ENCODE data around the gene CTBP1. TPM values are rescaled to one million over a fixed set of nuclear protein-coding genes. Genes with fewer than 3 reads are reported as not detected.

The CTBP1 gene
- total and polyA plus RNA-seq, 4 donors = 98.8 to 232 (median 168) TPM

DNA sequence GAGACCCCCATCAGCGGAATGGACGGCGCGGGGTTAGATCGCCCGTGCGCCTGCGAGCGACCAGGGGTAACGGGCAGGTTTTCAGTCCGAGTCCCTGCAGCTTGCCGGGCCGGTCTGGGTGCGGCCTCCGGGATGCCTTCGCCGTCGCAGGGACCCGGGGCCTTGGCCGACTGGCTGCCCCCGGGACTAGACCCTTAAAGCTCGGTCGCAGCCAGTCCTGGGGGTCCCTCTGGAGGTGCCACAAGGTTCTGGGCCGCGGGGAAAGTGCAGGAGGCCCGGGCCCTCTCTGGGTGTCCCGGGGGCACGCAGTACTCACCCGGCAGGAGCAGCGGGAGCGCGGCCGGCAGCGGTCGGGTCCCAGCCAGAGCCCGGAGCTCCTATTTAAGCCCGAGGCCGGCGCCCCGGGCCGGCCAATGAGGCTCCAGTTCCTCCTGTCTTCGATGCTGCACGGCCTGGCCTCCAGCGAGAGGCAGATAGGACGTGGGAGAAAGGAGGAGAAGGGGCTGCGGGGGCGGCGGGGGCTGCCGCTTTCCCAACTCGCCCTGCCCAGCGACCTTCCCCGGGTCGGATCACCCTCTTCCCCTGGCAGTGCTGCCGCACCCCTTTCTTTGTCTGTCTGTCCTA lies 76.6 kb downstream of the CTBP1 start, which contains the start of gene SPON2:
Gene SPON2, minus strand, starts transcription at position 356 of the 624 bp plus-strand sequence.
- H3K4me1 ChIP-seq (ENCODE audit: control insufficient read depth, insufficient read depth, low read length) = peaks cover 49% of the 10 kb centered on the region
- peaks cover 6% of the 10 kb centered on the region for H3K36me3 ChIP-seq (ENCODE audit: control insufficient read depth, insufficient read depth, low read length)
- DNase-seq (ENCODE audit: low read depth in 4 of 6, low spot score in 6 of 6) = peak in 1 of 6 donors; percentile 35
- WGBS (ENCODE audit: insufficient coverage) = 1% methylated on average over 47 of the region's 54 CpGs
- no peaks in the 10 kb centered on the region for H3K9me3 ChIP-seq (ENCODE audit: control insufficient read depth, insufficient read depth, low read length)
- H3K4me3 ChIP-seq (ENCODE audit: low read depth, low read length) = peak within 1 kb of the TSS; percentile 30
- peaks cover 48% of the 10 kb centered on the region for H3K27me3 ChIP-seq (ENCODE audit: control insufficient read depth, insufficient read depth, low read length)
- H3K27ac ChIP-seq (ENCODE audit: low read depth, low read length) = peak within 1 kb of the TSS; percentile 52

DNA sequence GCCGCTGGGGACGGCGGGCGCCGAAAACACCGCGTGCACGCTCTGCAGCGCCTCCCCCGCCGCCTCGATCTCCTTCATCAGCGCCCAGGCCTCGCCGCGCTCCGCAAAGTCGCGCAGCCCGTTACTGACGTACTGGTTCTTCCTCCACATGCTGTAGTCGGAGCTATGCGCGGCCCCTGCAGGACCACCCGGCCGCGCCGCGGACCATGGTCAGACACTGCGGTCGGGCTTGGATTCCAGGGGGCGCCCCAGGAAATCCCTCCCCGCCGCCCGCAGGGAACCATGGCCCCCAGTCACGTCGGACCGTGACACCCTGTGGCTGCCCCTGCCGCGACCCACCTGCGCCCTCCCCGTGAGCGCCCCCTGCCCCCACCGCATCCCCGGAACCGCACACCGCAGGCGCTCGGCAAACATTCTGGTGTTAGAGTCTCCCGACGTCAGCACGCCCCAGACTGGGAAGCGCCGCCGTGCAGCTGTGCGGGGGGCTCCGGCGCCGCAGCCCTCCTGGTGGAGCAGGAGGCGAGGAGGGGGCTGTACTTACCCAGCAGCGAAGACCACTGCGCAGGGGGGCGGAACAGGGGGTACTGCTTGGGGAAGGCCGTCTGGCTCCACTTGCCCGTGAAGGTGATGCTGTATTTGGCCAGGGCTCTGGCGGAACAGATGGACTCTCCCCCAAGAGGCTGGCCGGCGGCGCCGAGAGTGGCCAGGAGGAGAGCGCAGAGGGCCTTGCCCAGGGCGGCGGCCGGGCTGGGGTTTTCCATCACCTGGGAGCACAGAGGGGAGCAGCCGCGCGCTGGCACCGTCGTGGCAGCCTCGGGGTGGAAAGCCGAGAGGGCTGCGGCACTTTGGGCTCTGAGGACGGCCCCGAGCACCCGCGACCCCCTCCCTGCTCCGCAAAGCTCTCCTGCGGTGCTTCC lies 77.4 kb downstream of the CTBP1 start:
- Histone ChIP-seq H3K36me3 (ENCODE audit: control insufficient read depth, insufficient read depth, low read length) (peaks cover 6% of the 10 kb centered on the region), H3K9me3 (ENCODE audit: control insufficient read depth, insufficient read depth, low read length) (no peaks in the 10 kb centered on the region), H3K4me1 (ENCODE audit: control insufficient read depth, insufficient read depth, low read length) (peaks cover 57% of the 10 kb centered on the region), H3K27ac (ENCODE audit: low read depth, low read length) (no peak overlapping the region), H3K4me3 (ENCODE audit: low read depth, low read length) (peak overlapping the region; percentile 30), H3K27me3 (ENCODE audit: control insufficient read depth, insufficient read depth, low read length) (peaks cover 49% of the 10 kb centered on the region)
- under 1% methylated on average over 88 of the region's 88 CpGs for WGBS (ENCODE audit: insufficient coverage)
- DNase-seq (ENCODE audit: low read depth in 4 of 6, low spot score in 6 of 6) = peak in 2 of 6 donors; percentile 61 to 68

DNA sequence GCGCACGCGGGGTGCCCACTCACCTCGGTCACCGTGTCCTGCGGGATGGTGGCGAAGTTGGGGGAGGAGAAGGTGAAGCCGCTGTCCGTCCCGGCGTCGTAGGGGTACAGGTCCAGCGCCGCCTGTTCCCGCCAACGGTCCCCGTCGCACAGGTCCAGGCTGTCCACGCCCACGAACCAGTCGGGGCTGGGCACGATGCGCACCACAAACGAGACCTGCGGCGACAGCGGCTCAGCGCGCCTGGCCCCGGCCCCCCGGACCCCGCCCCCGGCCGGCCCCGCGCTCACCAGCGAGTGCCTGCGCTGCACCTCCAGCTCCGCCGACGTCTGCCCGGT lies 78.0 kb downstream of the CTBP1 start:
- peaks cover 6% of the 10 kb centered on the region for H3K36me3 ChIP-seq (ENCODE audit: control insufficient read depth, insufficient read depth, low read length)
- no peaks in the 10 kb centered on the region for H3K9me3 ChIP-seq (ENCODE audit: control insufficient read depth, insufficient read depth, low read length)
- H3K27me3 ChIP-seq (ENCODE audit: control insufficient read depth, insufficient read depth, low read length) = peaks cover 49% of the 10 kb centered on the region
- H3K4me1 ChIP-seq (ENCODE audit: control insufficient read depth, insufficient read depth, low read length) = peaks cover 59% of the 10 kb centered on the region
- 10% methylated on average over 42 of the region's 42 CpGs for WGBS (ENCODE audit: insufficient coverage)
- H3K4me3 ChIP-seq (ENCODE audit: low read depth, low read length) = no peak overlapping the region
- no peak overlapping the region for H3K27ac ChIP-seq (ENCODE audit: low read depth, low read length)
- no peak for DNase-seq (ENCODE audit: low read depth in 4 of 6, low spot score in 6 of 6)

DNA sequence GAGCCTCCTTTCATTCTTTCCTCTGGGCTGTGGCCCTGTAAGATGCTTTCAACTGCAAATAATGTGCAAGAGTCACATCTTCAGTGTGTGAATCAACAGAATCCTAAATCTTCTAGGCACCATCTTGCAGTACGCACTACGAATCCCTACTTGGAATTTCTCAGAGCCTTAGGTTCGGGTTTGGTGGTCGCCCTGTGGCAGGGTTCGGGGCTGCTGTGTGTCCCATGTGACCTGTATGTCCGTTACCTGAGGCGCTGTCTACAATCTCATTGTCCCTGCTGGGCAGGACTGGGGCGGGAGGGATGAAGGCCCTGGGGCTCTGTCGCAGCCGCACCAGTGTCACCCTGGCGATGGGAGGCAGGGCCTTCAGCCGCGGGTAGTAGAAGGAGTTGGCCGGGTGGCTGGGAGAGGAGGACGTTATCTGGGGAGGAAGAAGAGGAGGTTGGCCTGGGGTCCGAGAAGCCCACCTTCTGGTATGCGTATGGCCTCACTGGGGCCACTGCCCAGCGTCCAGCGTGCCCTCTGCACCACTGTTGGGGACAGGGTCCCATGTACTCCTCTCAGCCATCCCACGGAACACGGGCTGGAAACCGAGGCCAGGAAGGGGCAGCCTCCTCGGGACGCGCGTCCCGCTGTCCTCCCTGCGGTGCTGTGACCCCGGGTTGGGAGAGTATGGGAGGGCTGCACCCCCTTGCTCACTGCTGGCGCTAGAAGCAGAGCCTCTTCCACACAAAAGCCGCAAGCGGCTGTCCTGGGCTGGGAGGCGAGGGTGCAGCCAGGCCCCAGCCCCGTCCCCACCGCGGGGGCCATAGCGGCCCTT lies 78.6 kb downstream of the CTBP1 start:
- peaks cover 59% of the 10 kb centered on the region for H3K4me1 ChIP-seq (ENCODE audit: control insufficient read depth, insufficient read depth, low read length)
- no peak overlapping the region for H3K4me3 ChIP-seq (ENCODE audit: low read depth, low read length)
- no peak for DNase-seq (ENCODE audit: low read depth in 4 of 6, low spot score in 6 of 6)
- no peak overlapping the region for H3K27ac ChIP-seq (ENCODE audit: low read depth, low read length)
- peaks cover 6% of the 10 kb centered on the region for H3K36me3 ChIP-seq (ENCODE audit: control insufficient read depth, insufficient read depth, low read length)
- peaks cover 49% of the 10 kb centered on the region for H3K27me3 ChIP-seq (ENCODE audit: control insufficient read depth, insufficient read depth, low read length)
- WGBS (ENCODE audit: insufficient coverage) = 58% methylated on average over 35 of the region's 37 CpGs
- H3K9me3 ChIP-seq (ENCODE audit: control insufficient read depth, insufficient read depth, low read length) = no peaks in the 10 kb centered on the region

DNA sequence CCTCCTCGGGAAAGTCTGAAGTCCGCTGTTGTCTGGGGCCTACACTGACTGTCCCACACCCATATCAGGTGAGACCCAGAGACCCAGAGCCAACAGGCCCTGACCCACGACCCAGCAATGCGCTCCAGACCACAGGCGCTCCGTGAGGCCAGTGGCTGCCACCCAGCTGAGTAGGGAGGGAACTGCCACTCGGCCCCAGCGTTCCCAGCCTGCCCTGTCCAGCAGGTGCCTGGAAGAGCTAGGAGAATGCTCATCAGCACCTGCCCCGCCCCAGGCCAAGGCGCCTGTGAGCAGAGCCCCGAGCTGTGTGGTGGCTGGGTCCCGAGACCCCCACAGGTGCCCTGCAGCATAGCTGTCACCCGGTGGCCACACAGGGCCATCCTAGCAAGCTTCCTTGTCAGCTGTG lies 79.2 kb downstream of the CTBP1 start:
- WGBS (ENCODE audit: insufficient coverage) = 84% methylated on average over 13 of the region's 13 CpGs
- H3K4me3 ChIP-seq (ENCODE audit: low read depth, low read length) = no peak overlapping the region
- H3K4me1 ChIP-seq (ENCODE audit: control insufficient read depth, insufficient read depth, low read length) = peaks cover 59% of the 10 kb centered on the region
- no peak for DNase-seq (ENCODE audit: low read depth in 4 of 6, low spot score in 6 of 6)
- peaks cover 6% of the 10 kb centered on the region for H3K36me3 ChIP-seq (ENCODE audit: control insufficient read depth, insufficient read depth, low read length)
- no peaks in the 10 kb centered on the region for H3K9me3 ChIP-seq (ENCODE audit: control insufficient read depth, insufficient read depth, low read length)
- H3K27me3 ChIP-seq (ENCODE audit: control insufficient read depth, insufficient read depth, low read length) = peaks cover 49% of the 10 kb centered on the region
- H3K27ac ChIP-seq (ENCODE audit: low read depth, low read length) = no peak overlapping the region

DNA sequence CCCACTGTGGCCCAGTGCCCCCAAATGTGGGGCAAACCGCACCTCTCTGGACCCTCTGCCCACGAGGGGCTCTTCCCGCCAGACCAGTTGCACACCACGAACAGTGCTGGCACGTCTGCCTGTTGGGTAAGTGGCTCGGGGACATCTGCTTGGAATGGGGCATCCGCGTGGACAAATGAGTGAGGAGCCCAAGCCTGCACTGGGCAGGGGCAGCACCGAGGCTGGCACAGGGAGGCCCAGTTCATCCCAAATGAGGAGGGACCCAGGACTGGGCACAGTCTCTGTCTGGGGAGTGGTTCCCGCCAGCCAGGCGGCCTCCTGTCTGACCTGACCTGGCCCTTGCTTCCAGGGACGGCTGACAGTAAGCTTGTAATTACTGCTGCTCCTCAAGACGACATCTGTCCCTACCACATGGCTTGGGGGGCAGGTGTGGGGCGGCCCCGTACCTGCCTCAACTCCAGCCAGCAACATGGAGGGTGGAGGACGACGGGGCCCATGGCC lies 79.7 kb downstream of the CTBP1 start:
- WGBS (ENCODE audit: insufficient coverage) = 86% methylated on average over 17 of the region's 17 CpGs
- Histone ChIP-seq H3K4me3 (ENCODE audit: low read depth, low read length) (no peak overlapping the region), H3K27me3 (ENCODE audit: control insufficient read depth, insufficient read depth, low read length) (peaks cover 49% of the 10 kb centered on the region), H3K36me3 (ENCODE audit: control insufficient read depth, insufficient read depth, low read length) (peaks cover 6% of the 10 kb centered on the region), H3K9me3 (ENCODE audit: control insufficient read depth, insufficient read depth, low read length) (no peaks in the 10 kb centered on the region), H3K27ac (ENCODE audit: low read depth, low read length) (no peak overlapping the region), H3K4me1 (ENCODE audit: control insufficient read depth, insufficient read depth, low read length) (peaks cover 59% of the 10 kb centered on the region)
- no peak for DNase-seq (ENCODE audit: low read depth in 4 of 6, low spot score in 6 of 6)

DNA sequence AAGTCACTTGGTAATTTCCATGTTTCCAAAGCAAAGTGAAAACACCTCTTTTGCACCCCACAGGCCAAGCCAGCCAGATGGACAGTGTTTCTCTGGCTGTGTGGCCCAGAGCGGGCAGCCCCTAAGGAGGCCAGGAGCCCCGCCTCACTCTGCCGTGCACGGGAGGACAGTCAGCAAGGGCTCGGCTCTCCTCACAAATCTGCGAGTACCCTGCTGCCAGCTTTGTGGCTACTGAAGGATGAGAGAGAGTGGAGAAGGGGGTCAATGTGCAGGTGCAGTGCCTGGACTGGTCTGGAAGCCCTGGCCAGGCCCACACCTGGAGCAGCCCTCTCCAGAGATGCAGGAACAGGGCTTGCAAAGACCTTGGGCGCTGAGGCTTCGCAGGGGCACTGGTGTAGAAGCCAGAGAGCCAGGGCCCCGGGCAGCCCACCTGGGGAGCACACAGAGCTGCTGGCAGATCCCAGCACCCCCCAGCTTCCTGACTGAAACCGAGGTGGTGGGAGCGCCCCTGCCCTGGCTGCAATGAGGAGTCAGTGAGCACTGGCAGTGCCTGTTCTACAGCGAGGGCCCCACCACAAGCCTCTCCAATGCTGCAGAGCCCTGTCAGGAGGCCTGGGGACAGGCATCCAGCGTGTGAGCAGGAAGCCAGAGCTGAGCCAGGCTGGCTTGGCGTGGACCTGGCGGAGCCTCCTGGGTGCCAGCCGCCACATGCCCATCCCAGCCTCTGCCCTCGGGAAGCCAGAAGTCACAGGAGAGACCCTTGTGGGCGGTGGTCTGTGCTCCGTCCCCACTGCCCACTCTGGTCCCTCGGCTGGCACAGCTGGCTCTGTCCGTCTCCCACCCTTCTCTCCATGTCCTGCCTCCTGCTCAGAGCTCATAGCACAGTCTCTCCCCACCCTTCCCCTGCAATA lies 80.5 kb downstream of the CTBP1 start:
- no peak overlapping the region for H3K27ac ChIP-seq (ENCODE audit: low read depth, low read length)
- no peaks in the 10 kb centered on the region for H3K9me3 ChIP-seq (ENCODE audit: control insufficient read depth, insufficient read depth, low read length)
- peaks cover 45% of the 10 kb centered on the region for H3K27me3 ChIP-seq (ENCODE audit: control insufficient read depth, insufficient read depth, low read length)
- peaks cover 55% of the 10 kb centered on the region for H3K4me1 ChIP-seq (ENCODE audit: control insufficient read depth, insufficient read depth, low read length)
- peaks cover 6% of the 10 kb centered on the region for H3K36me3 ChIP-seq (ENCODE audit: control insufficient read depth, insufficient read depth, low read length)
- 75% methylated on average over 21 of the region's 21 CpGs for WGBS (ENCODE audit: insufficient coverage)
- no peak for DNase-seq (ENCODE audit: low read depth in 4 of 6, low spot score in 6 of 6)
- H3K4me3 ChIP-seq (ENCODE audit: low read depth, low read length) = no peak overlapping the region

DNA sequence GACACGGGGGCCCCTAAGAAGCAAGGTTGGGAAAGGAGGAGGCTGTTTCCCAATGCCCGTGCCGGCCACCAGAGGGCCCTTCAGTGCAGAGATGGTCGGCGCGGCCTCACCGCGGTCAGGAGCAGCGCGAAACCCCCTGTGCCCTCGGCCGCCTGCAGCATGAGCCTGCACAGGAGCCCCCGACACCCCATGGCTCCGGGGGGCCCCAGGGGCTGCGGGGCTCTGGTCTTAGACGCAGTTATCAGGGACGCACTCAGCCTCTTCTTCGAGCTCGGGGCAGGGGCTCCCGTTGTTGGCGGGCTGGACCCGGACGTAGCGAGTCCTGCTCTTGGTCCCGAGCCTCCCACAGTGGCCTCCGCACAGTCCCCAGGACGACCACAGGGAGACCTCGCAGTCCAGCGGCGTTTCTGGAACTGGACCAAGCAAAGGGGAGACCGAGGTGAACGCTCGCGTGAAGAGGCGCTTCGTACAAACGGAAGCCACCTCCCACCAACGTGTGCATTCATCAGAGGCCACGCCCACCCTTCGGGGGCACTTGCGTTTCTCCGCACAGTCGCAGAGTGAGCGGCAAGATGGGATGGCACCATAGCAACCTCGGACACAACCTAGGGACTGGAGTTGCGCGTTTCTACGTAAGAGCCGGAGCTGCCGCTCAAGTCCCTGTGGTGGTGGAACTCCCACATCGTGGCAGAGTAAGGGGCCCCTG lies 81.5 kb downstream of the CTBP1 start:
- no peaks in the 10 kb centered on the region for H3K9me3 ChIP-seq (ENCODE audit: control insufficient read depth, insufficient read depth, low read length)
- peaks cover 36% of the 10 kb centered on the region for H3K27me3 ChIP-seq (ENCODE audit: control insufficient read depth, insufficient read depth, low read length)
- H3K4me1 ChIP-seq (ENCODE audit: control insufficient read depth, insufficient read depth, low read length) = peaks cover 46% of the 10 kb centered on the region
- H3K27ac ChIP-seq (ENCODE audit: low read depth, low read length) = peak overlapping the region; percentile 25
- H3K4me3 ChIP-seq (ENCODE audit: low read depth, low read length) = peak overlapping the region; percentile 68
- H3K36me3 ChIP-seq (ENCODE audit: control insufficient read depth, insufficient read depth, low read length) = peaks cover 6% of the 10 kb centered on the region
- DNase-seq (ENCODE audit: low read depth in 4 of 6, low spot score in 6 of 6) = peak; percentile 54 to 98 (median 79)
- under 1% methylated on average over 51 of the region's 51 CpGs for WGBS (ENCODE audit: insufficient coverage)

Data from spinal cord (tissue), 10 donors.